ENCODE measurements around the gene KRTAP10-3.

KRTAP10-3 gene

GRCh38 chr21:44542716-44543115, 15.9 kb downstream of the KRTAP10-3 start:
- TF ChIP-seq EZH2phosphoT487 (conservative IDR thresholded peaks at IDR 0.05; ENCODE audit: low read length) = no peak
- no peak for TF ChIP-seq CTCF (IDR thresholded peaks at IDR 0.05; ENCODE audit: insufficient read depth, low read length, poor library complexity, severe bottlenecking)
- Histone ChIP-seq H3K9me2 (replicated peaks; ENCODE audit: insufficient read depth, low read length) (no peaks in the 10 kb centered on the region), H4K20me1 (ENCODE audit: low read depth, low read length) (no peaks in the 10 kb centered on the region), H3K27ac (ENCODE audit: low read depth, low read length) (no peak overlapping the region), H3K9ac (ENCODE audit: low read length) (no peak overlapping the region), H3F3A (ENCODE audit: insufficient read depth) (no peaks in the 10 kb centered on the region), H3K27me3 (ENCODE audit: low read length) (no peaks in the 10 kb centered on the region), H2AFZ (ENCODE audit: low read depth, low read length, severe bottlenecking) (no peak overlapping the region), H3K4me2 (ENCODE audit: low read depth, low read length, poor library complexity, severe bottlenecking) (no peak overlapping the region), H3K36me3 (ENCODE audit: low read length) (0 out of 2 replicates have a peak, but pooled peaks cover 4% of the 10 kb centered on the region), H3K79me2 (ENCODE audit: insufficient read depth, low read length) (no peaks in the 10 kb centered on the region), H3K9me3 (ENCODE audit: insufficient read depth, low read length) (0 out of 2 replicates have a peak, but pooled peaks cover 12% of the 10 kb centered on the region), H3K4me3 (ENCODE audit: insufficient read depth, low read length, poor library complexity, severe bottlenecking) (no peak overlapping the region)

- H3K9me2 ChIP-seq (replicated peaks; ENCODE audit: insufficient read depth, low read length) = no peaks in the 10 kb centered on the region
- no peaks in the 10 kb centered on the region for H3F3A ChIP-seq (ENCODE audit: insufficient read depth)
- H3K79me2 ChIP-seq (ENCODE audit: insufficient read depth, low read length) = no peaks in the 10 kb centered on the region
- no peaks in the 10 kb centered on the region for H3K27me3 ChIP-seq (ENCODE audit: low read length)
- no peaks in the 10 kb centered on the region for H3K36me3 ChIP-seq (ENCODE audit: low read length)
- no peak overlapping the region for H3K4me3 ChIP-seq (ENCODE audit: insufficient read depth, low read length, poor library complexity, severe bottlenecking)
- H3K9ac ChIP-seq (ENCODE audit: low read length) = no peak overlapping the region
- H4K20me1 ChIP-seq (ENCODE audit: low read depth, low read length) = no peaks in the 10 kb centered on the region
- H2AFZ ChIP-seq (ENCODE audit: low read depth, low read length, severe bottlenecking) = no peak overlapping the region
- H3K27ac ChIP-seq (ENCODE audit: low read depth, low read length) = no peak overlapping the region
- TF ChIP-seq CTCF (IDR thresholded peaks at IDR 0.05; ENCODE audit: insufficient read depth, low read length, poor library complexity, severe bottlenecking) = no peak
- TF ChIP-seq EZH2phosphoT487 (conservative IDR thresholded peaks at IDR 0.05; ENCODE audit: low read length) = no peak
- 0 out of 2 replicates have a peak, but pooled peaks cover 9% of the 10 kb centered on the region for H3K9me3 ChIP-seq (ENCODE audit: insufficient read depth, low read length)
- H3K4me2 ChIP-seq (ENCODE audit: low read depth, low read length, poor library complexity, severe bottlenecking) = no peak overlapping the region
Measured at GRCh38 chr21:44540741-44541288, 17.8 kb downstream of the KRTAP10-3 start.

- H3K27me3 ChIP-seq (ENCODE audit: low read length) = no peaks in the 10 kb centered on the region
- no peak within 1 kb of the TSS for H3K9ac ChIP-seq (ENCODE audit: low read length)
- H3K9me2 ChIP-seq (replicated peaks; ENCODE audit: insufficient read depth, low read length) = no peaks in the 10 kb centered on the region
- no peak within 1 kb of the TSS for H3K4me2 ChIP-seq (ENCODE audit: low read depth, low read length, poor library complexity, severe bottlenecking)
- no peak within 1 kb of the TSS for H3K4me3 ChIP-seq (ENCODE audit: insufficient read depth, low read length, poor library complexity, severe bottlenecking)
- no peaks in the 10 kb centered on the region for H3K36me3 ChIP-seq (ENCODE audit: low read length)
- H2AFZ ChIP-seq (ENCODE audit: low read depth, low read length, severe bottlenecking) = no peak within 1 kb of the TSS
- H3F3A ChIP-seq (ENCODE audit: insufficient read depth) = no peaks in the 10 kb centered on the region
- H3K9me3 ChIP-seq (ENCODE audit: insufficient read depth, low read length) = 0 out of 2 replicates have a peak, but pooled peaks cover 9% of the 10 kb centered on the region
- TF ChIP-seq CTCF (IDR thresholded peaks at IDR 0.05; ENCODE audit: insufficient read depth, low read length, poor library complexity, severe bottlenecking) (no peak), EZH2phosphoT487 (conservative IDR thresholded peaks at IDR 0.05; ENCODE audit: low read length) (no peak)
- H3K79me2 ChIP-seq (ENCODE audit: insufficient read depth, low read length) = no peaks in the 10 kb centered on the region
- H3K27ac ChIP-seq (ENCODE audit: low read depth, low read length) = no peak within 1 kb of the TSS
- no peaks in the 10 kb centered on the region for H4K20me1 ChIP-seq (ENCODE audit: low read depth, low read length)
Measured at GRCh38 chr21:44539991-44540666, 18.5 kb downstream of the KRTAP10-3 start, which contains the start of gene KRTAP10-1. TSS of gene KRTAP10-1 (minus strand) at chr21:44540195. CDS start at chr21:44540150, 45 bp downstream.
